ENCODE data around the gene ISL1.
A peak's percentile ranks its signal among the peaks of the same experiment; 100 is the strongest.

GRCh38 chr5:51383131-51384121, at the start of gene ISL1:
- TF ChIP-seq CTCF (IDR thresholded peaks at IDR 0.05 in 2 of 3, conservative IDR thresholded peaks at IDR 0.05 in 1 of 3; ENCODE audit: borderline replicate concordance in 1 of 3, insufficient read depth in 1 of 3, low read depth in 2 of 3, low read length in 2 of 3) (no peak), POLR2A (IDR thresholded peaks at IDR 0.05; ENCODE audit: borderline replicate concordance, extremely low read depth, insufficient read depth, insufficient read length) (peak; percentile 44), EZH2 (IDR thresholded peaks at IDR 0.05) (no peak), CBX3 (IDR thresholded peaks at IDR 0.05; ENCODE audit: low read depth) (no peak), SRF (IDR thresholded peaks at IDR 0.05; ENCODE audit: low read depth) (no peak), CEBPB (IDR thresholded peaks at IDR 0.05; ENCODE audit: low read depth) (no peak), SIN3A (IDR thresholded peaks at IDR 0.05; ENCODE audit: low read depth) (peak; percentile 50; the same call in 1 of the 2 replicates), ZNF274 (IDR thresholded peaks at IDR 0.05; ENCODE audit: low read depth, low read length) (no peak), ZFX (IDR thresholded peaks at IDR 0.05) (no peak; the same call in 1 of the 2 replicates), EZH2phosphoT487 (IDR thresholded peaks at IDR 0.05; ENCODE audit: borderline replicate concordance) (no peak), ZBTB33 (IDR thresholded peaks at IDR 0.05; ENCODE audit: extremely low read depth, insufficient replicate concordance, low read length) (no peak), SP1 (IDR thresholded peaks at IDR 0.05; ENCODE audit: low read depth) (no peak; the same call in 1 of the 2 replicates), POLR2AphosphoS5 (IDR thresholded peaks at IDR 0.05; ENCODE audit: low read depth, low read length) (peak; percentile 83)

All from HCT116 (cell line).